GM19324 (cell line): ENCODE measurements around the gene NINJ2.

Experiments
- ATAC-seq: cut with Tn5 transposase; IDR thresholded peaks from one replicate; pipeline ENCODE4 v1.9.1; 2021; ENCODE audit warnings: mild to moderate bottlenecking, moderate library complexity; ENCODE audit not compliant: unreplicated experiment, low FRiP score

NINJ2 gene

GRCh38 chr12:574475-575128, 88.6 kb downstream of the NINJ2 start:
- no peak for ATAC-seq

- no peak for ATAC-seq
Measured at GRCh38 chr12:573232-573631, 90.0 kb downstream of the NINJ2 start.

GRCh38 chr12:572532-572899, 90.7 kb downstream of the NINJ2 start:
- no peak for ATAC-seq

- no peak for ATAC-seq
Measured at GRCh38 chr12:571795-572531, 91.3 kb downstream of the NINJ2 start.

- ATAC-seq: no peak
Measured at GRCh38 chr12:570921-571794, 92.1 kb downstream of the NINJ2 start.

- ATAC-seq: no peak
Measured at GRCh38 chr12:570435-570920, 92.8 kb downstream of the NINJ2 start.

- ATAC-seq: peak; percentile 62
Measured at GRCh38 chr12:569803-570434, 93.3 kb downstream of the NINJ2 start.

GRCh38 chr12:569091-569676, 94.1 kb downstream of the NINJ2 start:
- ATAC-seq: no peak

GRCh38 chr12:568486-568885, 94.8 kb downstream of the NINJ2 start:
- no peak for ATAC-seq

- ATAC-seq: no peak
Measured at GRCh38 chr12:565589-566105, 97.6 kb downstream of the NINJ2 start.

GRCh38 chr12:565161-565560, 98.1 kb downstream of the NINJ2 start:
- ATAC-seq: no peak

- ATAC-seq: no peak
Measured at GRCh38 chr12:563787-564298, 99.4 kb downstream of the NINJ2 start.

GRCh38 chr12:563250-563781, 99.9 kb downstream of the NINJ2 start:
- no peak for ATAC-seq

- no peak for ATAC-seq
Measured at GRCh38 chr12:562634-563033, 100.6 kb downstream of the NINJ2 start.

GRCh38 chr12:561908-562593, 101.2 kb downstream of the NINJ2 start:
- ATAC-seq: no peak

GRCh38 chr12:561391-561705, 101.9 kb downstream of the NINJ2 start:
- no peak for ATAC-seq

GRCh38 chr12:560691-561390, 102.4 kb downstream of the NINJ2 start:
- no peak for ATAC-seq

GRCh38 chr12:559906-560455, 103.3 kb downstream of the NINJ2 start:
- no peak for ATAC-seq
